HEK293 (cell line): ENCODE results near the gene MAS1.

Experiments
- ATF2 ChIP-seq: fragments of 450-650 bp; formaldehyde crosslinking; IDR thresholded peaks from 2 replicates; pipeline ENCODE4 v1.5.1; 2016; ENCODE audit warnings: missing biosample characterization, missing genetic modification characterization, low read depth
- CTCF ChIP-seq: fragments of 450-650 bp; formaldehyde crosslinking; IDR thresholded peaks from 2 replicates; pipeline ENCODE4 v1.5.1; 2016; ENCODE audit warnings: missing biosample characterization, missing genetic modification characterization
- ELK4 ChIP-seq: IDR thresholded peaks from 2 replicates; pipeline ENCODE4 v1.6.1; 2011; ENCODE audit warnings: mild to moderate bottlenecking, low read depth, low read length, borderline replicate concordance
- REST ChIP-seq: fragments of 450-650 bp; formaldehyde crosslinking; IDR thresholded peaks from 2 replicates; pipeline ENCODE4 v1.5.1; 2016; ENCODE audit warnings: missing biosample characterization, missing genetic modification characterization
- ZBTB10 ChIP-seq: fragments of 450-650 bp; formaldehyde crosslinking; IDR thresholded peaks from 2 replicates; pipeline ENCODE4 v1.5.1; 2016; ENCODE audit warnings: missing biosample characterization, missing genetic modification characterization
- ZBTB11 ChIP-seq: fragments of 450-650 bp; formaldehyde crosslinking; conservative IDR thresholded peaks from 2 replicates; pipeline ENCODE4 v1.5.1; 2016; ENCODE audit warnings: low read depth, missing biosample characterization, missing genetic modification characterization
- ZNF10 ChIP-seq: fragments of 450-650 bp; formaldehyde crosslinking; IDR thresholded peaks from 2 replicates; pipeline ENCODE4 v1.5.1; 2017; ENCODE audit warnings: missing biosample characterization, missing genetic modification characterization
- ZNF138 ChIP-seq: fragments of 450-650 bp; formaldehyde crosslinking; IDR thresholded peaks from 2 replicates; pipeline ENCODE4 v1.5.1; 2016; ENCODE audit warnings: missing biosample characterization, missing genetic modification characterization, borderline replicate concordance
- ZNF302 ChIP-seq: fragments of 450-650 bp; formaldehyde crosslinking; IDR thresholded peaks from 2 replicates; pipeline ENCODE4 v1.5.1; 2016; ENCODE audit warnings: missing biosample characterization, missing genetic modification characterization, low read depth
- ZNF513 ChIP-seq: fragments of 450-650 bp; IDR thresholded peaks from 2 replicates; pipeline ENCODE4 v1.5.1; 2018; ENCODE audit warnings: missing biosample characterization, missing genetic modification characterization
- ZNF529 ChIP-seq: fragments of 450-650 bp; formaldehyde crosslinking; IDR thresholded peaks from 2 replicates; pipeline ENCODE4 v1.5.1; 2017; ENCODE audit warnings: missing genetic modification characterization, missing biosample characterization; ENCODE audit not compliant: insufficient replicate concordance
- ZNF76 ChIP-seq: fragments of 450-650 bp; formaldehyde crosslinking; IDR thresholded peaks from 2 replicates; pipeline ENCODE4; 2016; ENCODE audit warnings: low read depth, missing biosample characterization, missing genetic modification characterization, borderline replicate concordance
- ZNF843 ChIP-seq: fragments of 450-650 bp; formaldehyde crosslinking; IDR thresholded peaks from 2 replicates; pipeline ENCODE4 v1.5.1; 2016; ENCODE audit warnings: missing biosample characterization, missing genetic modification characterization

GRCh38 chr6:159892053-159892452, 1.3 kb downstream of the MAS1 start:
- TF ChIP-seq ELK4 (no peak), ZNF76 (tag by site-specific recombination) (no peak), ZNF513 (no peak), ZNF138 (no peak), ZNF529 (tag by site-specific recombination) (no peak), CTCF (tag by site-specific recombination) (no peak), ZNF843 (tag by site-specific recombination) (no peak), REST (tag by site-specific recombination) (no peak), ZBTB10 (no peak), ZNF302 (tag by site-specific recombination) (no peak), ZBTB11 (tag by site-specific recombination) (no peak), ZNF10 (no peak), ATF2 (tag by site-specific recombination) (no peak)
